ENCODE measurements around the gene GGCT.

DNA sequence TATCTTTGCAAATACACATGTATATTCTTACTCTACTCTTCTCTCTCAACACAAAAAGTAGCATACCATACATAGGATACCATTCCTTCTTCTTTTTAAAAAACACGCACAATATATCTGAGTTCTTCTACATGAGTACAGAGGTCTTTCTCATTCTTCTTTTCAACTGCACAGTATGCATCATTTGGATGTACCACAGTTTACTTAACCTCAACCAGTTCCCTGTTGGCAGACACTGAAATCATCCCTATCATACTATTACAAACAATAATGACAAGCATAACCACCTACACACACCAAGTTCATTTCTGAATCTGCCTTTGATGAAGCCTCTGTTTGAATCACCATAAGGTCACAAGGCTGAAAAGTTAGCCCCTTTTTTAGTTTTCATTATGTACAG, 25.7 kb upstream of the GGCT start:
- TF ChIP-seq POLR2A (IDR thresholded peaks at IDR 0.05) = no peak
- TF ChIP-seq, protein P1, sequence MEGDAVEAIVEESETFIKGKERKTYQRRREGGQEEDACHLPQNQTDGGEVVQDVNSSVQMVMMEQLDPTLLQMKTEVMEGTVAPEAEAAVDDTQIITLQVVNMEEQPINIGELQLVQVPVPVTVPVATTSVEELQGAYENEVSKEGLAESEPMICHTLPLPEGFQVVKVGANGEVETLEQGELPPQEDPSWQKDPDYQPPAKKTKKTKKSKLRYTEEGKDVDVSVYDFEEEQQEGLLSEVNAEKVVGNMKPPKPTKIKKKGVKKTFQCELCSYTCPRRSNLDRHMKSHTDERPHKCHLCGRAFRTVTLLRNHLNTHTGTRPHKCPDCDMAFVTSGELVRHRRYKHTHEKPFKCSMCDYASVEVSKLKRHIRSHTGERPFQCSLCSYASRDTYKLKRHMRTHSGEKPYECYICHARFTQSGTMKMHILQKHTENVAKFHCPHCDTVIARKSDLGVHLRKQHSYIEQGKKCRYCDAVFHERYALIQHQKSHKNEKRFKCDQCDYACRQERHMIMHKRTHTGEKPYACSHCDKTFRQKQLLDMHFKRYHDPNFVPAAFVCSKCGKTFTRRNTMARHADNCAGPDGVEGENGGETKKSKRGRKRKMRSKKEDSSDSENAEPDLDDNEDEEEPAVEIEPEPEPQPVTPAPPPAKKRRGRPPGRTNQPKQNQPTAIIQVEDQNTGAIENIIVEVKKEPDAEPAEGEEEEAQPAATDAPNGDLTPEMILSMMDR (IDR thresholded peaks at IDR 0.05) = no peak
